GM19043 (cell line): ENCODE results near the gene ZRSR2.

Experiments
- ATAC-seq: cut with Tn5 transposase; IDR thresholded peaks from one replicate; pipeline ENCODE4 v1.9.1; 2021; ENCODE audit warnings: low read depth; ENCODE audit not compliant: unreplicated experiment

Gene ZRSR2

DNA sequence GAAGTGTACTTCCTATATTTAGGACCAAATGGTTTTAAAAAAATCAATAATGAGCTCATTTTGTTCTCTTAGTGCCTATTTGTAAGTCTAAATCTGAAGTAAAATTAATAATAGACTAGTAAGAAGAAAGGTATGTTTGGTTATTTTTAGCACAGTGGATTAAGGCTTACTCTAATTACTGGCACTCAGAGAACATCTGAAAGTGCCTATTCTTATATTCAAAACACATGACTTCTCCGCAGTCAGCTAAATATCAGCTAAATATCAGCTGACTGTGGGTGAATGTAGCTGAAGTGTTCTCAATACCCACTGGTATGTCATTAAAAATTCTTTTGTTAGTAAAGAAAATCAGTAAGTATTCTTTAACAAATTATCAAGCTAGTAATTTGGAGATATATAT lies 58.3 kb downstream of the ZRSR2 start:
- ATAC-seq, result no peak

DNA sequence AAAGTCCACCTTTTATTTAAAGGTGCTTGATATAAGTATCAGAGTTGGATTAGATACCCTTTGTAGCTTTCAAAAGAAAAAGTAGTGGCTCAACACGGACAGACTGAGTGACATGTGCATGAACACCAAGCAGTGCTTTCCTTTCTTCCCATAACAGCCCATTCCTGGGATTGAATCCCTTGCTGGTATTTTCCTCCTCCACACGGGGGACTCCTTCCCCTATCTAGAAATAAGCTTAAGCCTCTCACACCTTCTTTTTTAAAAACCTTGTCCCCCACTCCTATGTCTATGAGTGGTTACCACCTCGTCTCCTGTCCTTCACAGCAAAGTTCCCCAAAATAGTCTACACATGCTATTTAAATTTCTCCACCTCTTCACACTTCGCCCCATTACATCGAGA lies 59.3 kb downstream of the ZRSR2 start:
- ATAC-seq, result no peak

DNA sequence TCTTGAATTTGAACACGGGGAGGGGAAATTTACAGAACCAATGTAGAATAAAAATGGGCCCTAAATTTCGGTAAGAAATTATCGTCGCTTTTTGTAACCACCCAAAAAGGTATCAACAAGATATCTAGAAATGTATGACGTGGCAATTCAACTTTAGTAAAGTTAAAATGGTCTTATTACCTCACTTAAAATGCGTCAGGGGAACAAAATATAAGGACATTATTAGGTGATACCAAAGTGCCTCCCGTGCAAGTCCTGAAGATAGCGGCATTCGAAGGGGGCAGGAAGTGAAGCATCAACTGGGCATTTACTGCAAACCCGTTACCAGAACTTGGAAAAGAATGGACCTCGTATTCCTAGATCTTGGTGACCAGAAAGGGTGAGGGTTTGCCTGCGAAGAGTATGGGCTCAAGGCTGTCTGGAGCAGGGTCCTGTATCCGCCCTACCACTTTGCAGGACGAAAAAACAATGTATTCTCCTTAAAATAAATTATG lies 63.3 kb downstream of the ZRSR2 start:
- no peak for ATAC-seq

DNA sequence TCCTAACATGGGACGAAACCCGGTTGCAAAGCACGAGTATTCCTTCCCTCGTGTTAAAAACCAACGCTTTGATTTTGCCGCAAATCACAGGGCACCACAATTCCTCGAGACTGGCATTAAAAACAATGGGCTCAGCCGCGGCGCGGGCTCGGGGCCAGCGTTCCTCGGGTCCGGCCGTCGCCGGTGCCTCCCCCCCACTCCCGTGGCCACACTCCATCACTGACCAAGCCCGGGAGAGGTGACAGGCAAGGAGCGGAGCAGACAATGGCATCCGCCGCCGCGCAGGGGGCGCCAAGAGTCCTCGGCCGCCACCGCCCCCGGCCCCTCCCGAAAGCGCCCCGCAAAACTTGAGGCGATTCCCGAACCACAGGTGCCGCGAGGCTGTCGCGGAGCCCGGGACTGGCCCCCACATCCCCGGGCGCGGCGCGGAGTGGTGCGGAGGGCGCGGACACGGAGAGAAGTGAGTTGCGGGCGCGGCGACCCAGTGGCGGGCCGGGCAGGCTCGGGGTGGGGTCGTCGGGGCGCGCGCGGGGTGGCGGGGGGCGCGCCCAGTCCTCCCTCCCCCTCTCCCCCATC lies 63.9 kb downstream of the ZRSR2 start:
- peak; percentile 30 for ATAC-seq

DNA sequence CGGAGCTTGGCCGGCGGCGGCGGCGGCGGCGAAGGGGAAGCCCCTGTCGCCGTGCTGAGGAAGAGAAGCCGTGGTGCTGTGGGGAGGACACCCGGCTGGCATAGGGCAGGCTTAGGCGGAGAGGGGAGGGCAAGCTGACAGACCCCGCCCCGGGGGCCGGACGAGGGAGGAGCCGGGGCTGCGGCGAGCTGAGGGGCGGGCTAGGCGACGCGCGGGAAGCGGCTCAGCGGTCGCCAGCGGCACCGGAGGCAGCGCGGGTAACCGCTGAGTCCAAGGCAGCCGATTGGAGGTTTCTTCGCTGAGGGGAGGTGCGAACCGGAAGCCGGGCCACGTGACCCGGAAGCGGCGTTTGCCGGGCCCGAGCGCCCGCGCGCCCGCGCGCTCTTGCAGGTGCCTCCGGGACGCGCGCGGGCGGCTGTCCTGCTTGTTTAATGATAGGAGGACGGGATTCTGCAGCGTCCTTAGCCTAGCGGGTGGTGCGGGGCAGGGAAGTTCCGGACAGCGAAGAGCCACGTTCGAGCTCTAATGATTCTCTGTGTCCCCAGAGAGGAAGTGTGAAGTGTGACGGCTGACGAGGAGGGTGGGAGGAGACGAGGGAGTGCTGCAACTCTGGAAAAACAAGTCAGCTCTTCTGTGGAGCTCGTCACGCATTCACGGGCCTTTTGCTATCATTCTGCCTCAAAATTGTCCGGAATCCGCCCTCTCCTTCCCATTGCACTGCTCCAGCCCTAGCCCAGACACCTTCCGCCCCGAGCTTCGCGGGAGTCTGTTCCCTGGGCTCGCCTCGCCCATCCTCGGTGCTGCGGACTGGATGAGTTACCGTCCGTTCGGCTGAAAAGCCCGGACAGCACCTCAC lies 64.7 kb downstream of the ZRSR2 start, which contains the start of gene AP1S2:
Gene AP1S2 (minus strand): TSS at position 102 of the 856 bp plus-strand sequence. CDS start 2,289 bp downstream, outside the sequence.
- ATAC-seq, result peak; percentile 87

DNA sequence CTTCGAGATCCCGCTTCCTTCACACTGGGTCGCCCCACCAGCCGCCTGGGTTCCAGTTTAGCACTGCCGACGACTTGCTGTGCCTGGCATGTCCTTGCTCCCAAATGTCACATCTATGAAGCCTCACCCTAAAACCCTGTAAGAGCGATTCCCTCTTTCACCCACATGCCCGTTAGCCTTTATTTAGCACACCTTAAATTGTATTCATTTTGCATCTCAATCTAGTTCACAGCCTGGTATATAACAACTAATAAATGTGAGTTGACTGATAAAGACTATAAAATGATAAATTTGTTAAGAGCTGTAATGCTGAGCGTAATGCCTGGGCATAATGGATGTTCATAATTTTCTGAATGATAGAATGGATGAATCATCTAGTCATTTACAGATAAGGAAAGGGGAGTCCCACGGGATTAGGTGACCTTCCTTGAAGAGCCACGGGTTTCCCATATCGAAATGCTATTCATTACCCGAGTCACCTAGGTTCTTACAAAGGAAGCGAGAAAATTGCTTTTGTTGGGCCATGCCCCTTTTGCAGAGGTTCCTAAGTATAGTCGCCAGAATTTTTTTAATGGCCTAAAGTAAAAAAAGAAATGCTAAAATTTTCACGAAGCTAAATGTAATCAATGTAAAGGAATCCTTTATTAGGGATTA lies 65.4 kb downstream of the ZRSR2 start:
- ATAC-seq, result no peak

DNA sequence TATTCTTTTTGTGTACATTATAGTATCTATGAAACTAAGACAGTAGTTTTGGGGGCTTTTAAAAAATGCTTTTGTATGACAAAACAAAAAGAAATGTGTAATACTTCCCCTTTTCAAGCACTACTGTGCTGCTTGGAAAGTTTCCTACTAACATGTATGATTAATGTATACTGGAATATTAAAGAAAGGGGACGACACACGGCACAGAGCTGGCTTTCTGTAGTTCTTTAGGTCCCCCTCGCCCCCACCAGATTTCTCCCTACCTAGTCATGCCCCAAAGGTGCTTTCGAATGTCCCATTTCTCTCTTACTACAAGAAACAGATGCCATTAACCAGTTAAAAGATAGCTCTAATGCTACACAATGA lies 65.9 kb downstream of the ZRSR2 start:
- ATAC-seq, result no peak

DNA sequence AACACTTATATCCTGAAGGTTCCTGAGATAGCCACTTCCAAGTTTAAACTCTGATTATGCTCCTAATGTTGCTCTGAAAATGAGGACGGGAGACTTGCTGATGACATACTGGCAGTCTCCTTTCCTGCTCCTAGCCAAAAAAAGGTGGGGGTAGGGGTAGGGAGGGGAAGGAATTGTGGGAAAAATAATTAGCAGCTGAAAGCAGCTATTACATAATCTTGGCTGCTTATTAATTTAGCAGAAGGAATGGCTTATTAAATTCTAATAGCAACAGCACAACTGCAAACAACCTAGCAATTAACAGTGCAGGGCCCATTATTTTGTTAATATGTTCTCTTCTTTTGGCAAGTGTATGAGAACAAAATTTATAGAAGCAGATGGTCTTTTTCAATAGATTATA lies 66.4 kb downstream of the ZRSR2 start:
- ATAC-seq, result no peak

DNA sequence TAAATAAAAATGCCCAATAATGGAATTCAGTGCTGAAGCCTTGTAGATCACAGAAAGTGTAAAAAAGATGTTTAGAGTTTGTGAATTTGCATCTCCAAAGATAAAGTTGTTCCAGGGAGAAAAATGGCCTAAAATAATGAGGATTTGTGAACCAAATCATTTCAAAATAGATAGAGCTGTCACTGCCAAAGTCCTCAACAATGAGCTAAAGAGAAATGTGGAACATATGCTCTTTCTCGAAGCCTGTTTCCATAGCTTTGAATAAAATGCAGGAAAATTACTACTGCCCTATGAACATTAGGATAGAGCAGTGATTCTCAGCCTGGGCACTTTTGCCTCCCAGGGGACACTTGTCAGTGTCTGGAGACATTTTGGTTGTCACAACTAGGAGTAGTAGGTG lies 67.8 kb downstream of the ZRSR2 start:
- no peak for ATAC-seq

DNA sequence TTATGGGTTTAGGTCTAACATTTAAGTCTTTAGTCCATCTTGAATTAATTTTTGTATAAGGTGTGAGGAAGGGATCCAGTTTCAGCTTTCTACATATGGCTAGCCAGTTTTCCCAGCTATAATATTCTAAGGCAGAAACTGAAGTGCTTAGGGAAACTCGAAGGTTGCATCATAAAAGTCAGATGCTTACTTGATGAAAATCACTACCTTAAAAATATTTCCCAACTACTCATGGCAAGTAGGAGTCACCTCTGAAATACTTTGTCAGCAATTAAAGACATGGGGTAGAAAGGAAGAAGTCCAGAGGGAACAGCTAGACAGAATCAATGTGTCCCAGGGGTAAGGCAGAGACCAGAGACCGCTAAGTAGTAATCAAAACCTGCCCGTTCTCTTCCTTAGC lies 70.6 kb downstream of the ZRSR2 start:
- ATAC-seq, result no peak

DNA sequence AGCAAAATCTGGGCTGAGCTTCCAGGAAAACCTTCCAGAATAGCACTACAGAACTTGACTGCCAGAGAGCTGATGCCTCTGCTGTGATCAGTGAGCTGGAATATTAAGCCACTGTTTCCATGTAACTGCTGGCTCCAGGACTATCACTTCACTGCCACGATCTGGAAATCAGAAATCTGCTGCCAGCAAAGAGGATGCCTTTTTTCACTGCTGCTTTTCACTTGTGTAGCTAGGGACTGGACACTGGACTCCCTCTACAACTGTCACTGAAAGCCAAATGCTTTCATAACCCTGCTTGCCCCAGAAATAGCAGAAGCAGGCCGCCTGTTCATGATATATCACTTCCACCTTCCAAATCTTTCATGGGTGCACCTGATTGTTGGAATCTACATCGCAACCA lies 73.7 kb downstream of the ZRSR2 start:
- no peak for ATAC-seq

DNA sequence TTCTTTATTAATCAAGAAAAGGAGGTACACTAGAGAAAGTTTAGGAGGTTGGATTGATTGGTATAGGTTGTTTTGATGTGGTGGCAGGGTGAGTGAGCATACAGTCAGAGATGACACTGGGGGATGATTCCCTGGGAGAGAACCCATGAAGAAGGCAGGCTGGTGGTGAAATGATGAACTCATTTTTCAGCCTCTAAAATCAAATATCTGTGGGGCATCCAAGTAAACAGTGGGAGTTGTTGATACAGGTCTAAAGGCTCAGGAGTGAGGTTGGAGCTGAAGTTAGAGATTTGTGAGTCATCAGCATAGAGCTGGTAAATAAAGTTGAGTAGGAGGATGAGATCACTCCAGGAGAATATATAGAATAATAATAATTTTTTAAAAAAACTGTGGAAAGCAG lies 74.3 kb downstream of the ZRSR2 start:
- no peak for ATAC-seq

DNA sequence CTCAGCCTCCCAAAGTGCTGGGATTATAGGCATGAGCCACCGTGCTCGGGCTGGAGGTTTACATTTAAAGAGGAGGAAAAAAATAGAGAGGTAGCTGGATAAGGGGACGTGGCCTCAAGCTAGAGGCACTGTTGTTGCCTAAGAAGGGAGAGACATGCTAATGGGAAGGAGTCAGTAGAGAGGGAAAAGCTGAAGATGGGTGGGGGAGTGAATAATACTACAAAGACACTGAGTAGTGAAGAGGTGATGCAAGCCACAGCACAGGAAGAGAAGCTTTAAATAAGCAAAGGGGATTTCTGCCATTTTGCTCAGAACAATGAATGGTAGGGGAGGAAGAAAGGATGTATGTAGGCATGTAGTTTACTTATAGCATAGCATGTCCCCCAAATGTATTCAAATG lies 75.9 kb downstream of the ZRSR2 start:
- no peak for ATAC-seq

DNA sequence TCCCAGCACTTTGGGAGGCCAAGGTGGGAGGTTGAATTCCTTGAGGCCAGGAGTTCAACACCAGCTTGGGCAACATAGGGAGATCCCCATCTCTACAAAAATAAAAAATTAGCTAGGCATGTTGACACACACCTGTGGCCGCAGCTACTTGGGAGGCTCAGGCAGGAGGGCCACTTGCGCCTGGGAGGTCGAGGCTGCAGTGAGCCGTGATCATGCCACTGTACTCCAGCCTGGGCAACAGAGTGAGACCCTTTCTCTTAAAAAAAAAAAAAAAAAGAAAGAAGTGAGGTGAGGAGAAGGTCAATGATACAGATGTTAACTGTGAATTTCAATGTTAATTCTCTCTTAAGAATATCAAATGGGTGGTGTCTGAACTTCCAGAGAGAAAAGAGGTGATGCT lies 79.4 kb downstream of the ZRSR2 start:
- ATAC-seq, result no peak

DNA sequence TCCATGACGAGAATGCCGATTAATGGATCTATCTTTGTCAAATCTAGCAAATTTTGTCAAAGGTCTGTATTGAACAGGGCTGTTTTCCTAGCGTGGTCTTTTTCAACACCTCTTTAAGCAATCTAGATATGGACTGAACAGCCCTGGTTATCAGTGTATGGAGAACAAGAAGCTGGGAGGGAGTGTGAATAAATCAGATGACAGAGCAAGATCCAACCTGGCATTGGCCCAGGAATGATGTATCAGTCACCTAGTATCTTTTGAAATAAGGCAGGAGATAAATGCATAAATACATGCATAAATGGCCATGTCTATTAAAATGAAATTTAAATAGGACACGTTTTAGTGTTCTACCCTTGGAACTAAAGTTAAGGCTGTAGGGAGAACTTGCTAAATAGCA lies 80.0 kb downstream of the ZRSR2 start:
- ATAC-seq, result no peak
